OCI-LY3 (cell line): ENCODE measurements around the gene RASL10A.

Experiments used
- CTCF ChIP-seq: fragments of 200-600, 300-600 bp; sonication (generic); IDR thresholded peaks from 2 replicates; pipeline ENCODE4 v1.5.1; 2014; ENCODE audit warnings: antibody characterized with exemption, low read length, low read depth
- EZH2phosphoT487 ChIP-seq: fragments of 200-600 bp; shearing (Covaris generic); IDR thresholded peaks from 2 replicates; pipeline ENCODE4 v1.6.1; 2018; ENCODE audit warnings: antibody characterized with exemption, mixed run types, low read depth

DNA sequence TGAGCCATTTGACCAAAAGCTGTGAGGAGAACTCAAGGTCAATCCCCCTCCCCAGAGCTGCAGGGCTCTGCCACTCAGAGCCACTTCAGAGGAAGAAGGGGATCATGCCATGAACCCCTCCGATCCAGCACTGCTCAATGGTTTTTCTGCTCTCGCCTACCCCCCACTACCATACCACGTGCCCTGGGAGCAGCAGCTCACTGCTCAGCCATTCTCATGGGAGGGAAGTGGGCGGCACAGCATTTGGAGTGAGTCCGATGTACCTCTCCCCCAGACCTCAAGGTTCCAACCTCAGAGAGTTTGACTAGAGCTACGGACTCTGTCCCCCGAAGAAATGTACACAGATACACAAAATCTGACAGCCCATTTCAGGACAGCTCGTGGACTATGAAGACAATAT lies 38.4 kb upstream of the RASL10A start:
- TF ChIP-seq CTCF (no peak), EZH2phosphoT487 (no peak)
